Measurements from ENCODE around the gene GRIK4. TPM values are rescaled to one million over a fixed set of nuclear protein-coding genes. Genes with fewer than 3 reads are reported as not detected.

The GRIK4 gene
- total RNA-seq, 1 experiment from 2014 or later, result 3.3 TPM

GRCh38 chr11:120494595-120494994, 17.0 kb upstream of the GRIK4 start (continued):
- TF ChIP-seq ERG (CRISPR knock-in tag; IDR thresholded peaks at IDR 0.05) (no peak), ZBTB21 (CRISPR knock-in tag; IDR thresholded peaks at IDR 0.05; ENCODE audit: borderline replicate concordance) (no peak), ZNF423 (CRISPR knock-in tag; IDR thresholded peaks at IDR 0.05) (no peak), SOX15 (CRISPR knock-in tag; IDR thresholded peaks at IDR 0.05) (no peak), ATF2 (CRISPR knock-in tag; IDR thresholded peaks at IDR 0.05; ENCODE audit: borderline replicate concordance, low read depth) (no peak), ZNF532 (CRISPR knock-in tag; IDR thresholded peaks at IDR 0.05; ENCODE audit: borderline replicate concordance) (no peak)

- ATAC-seq, result no peak
- Mint-ChIP-seq H3K4me3 (no peak overlapping the region), H3K27me3 (ENCODE audit: low read depth) (no peaks in the 10 kb centered on the region), H3K4me1 (peaks cover 68% of the 10 kb centered on the region), H3K36me3 (no peaks in the 10 kb centered on the region), H3K27ac (no peak overlapping the region), H3K9me3 (no peaks in the 10 kb centered on the region)
- TF ChIP-seq OVOL2 (CRISPR knock-in tag; IDR thresholded peaks at IDR 0.05; ENCODE audit: borderline replicate concordance) (no peak), PRRX2 (CRISPR knock-in tag; IDR thresholded peaks at IDR 0.05) (no peak), IRF2 (CRISPR knock-in tag; IDR thresholded peaks at IDR 0.05; ENCODE audit: borderline replicate concordance, low read depth) (no peak), ZBTB43 (CRISPR knock-in tag; IDR thresholded peaks at IDR 0.05) (no peak), ZBTB21 (CRISPR knock-in tag; IDR thresholded peaks at IDR 0.05; ENCODE audit: borderline replicate concordance) (no peak), ZNF263 (CRISPR knock-in tag; IDR thresholded peaks at IDR 0.05; ENCODE audit: low read depth) (no peak), SMAD4 (CRISPR knock-in tag; IDR thresholded peaks at IDR 0.05) (no peak), ZNF219 (CRISPR knock-in tag; IDR thresholded peaks at IDR 0.05; ENCODE audit: borderline replicate concordance) (no peak), MXD4 (CRISPR knock-in tag; IDR thresholded peaks at IDR 0.05; ENCODE audit: borderline replicate concordance) (no peak), FOXP4 (CRISPR knock-in tag; IDR thresholded peaks at IDR 0.05) (no peak), TEAD1 (CRISPR knock-in tag; IDR thresholded peaks at IDR 0.05) (no peak)
- ChIA-PET POLR2A (no interaction called here), CTCF (interaction anchor here (0.9 to 2.9 kb wide), 2 partner anchors 161 to 164 kb away, joined by 3 to 11 read pairs; partner anchors contain the start of gene ARHGEF12)
- DNase-seq (ENCODE audit: low spot score), result no peak
These were observed 12.5 kb upstream of the GRIK4 start for GRCh38 chr11:120499088-120499487.

All from WTC11 (cell line).